GM21786 (cell line): ENCODE data around the gene NEK1.
"Not testable (repeated sequence)": the region's sequence is repeated elsewhere in the genome, so short reads cannot be mapped to it uniquely, and the experiment has no call there.

ENCODE experiments used
- ATAC-seq: cut with Tn5 transposase; IDR thresholded peaks from one replicate; pipeline ENCODE4 v1.9.1; 2021; ENCODE audit not compliant: unreplicated experiment

Gene NEK1

GRCh38 chr4:169604131-169604900 lies 8.1 kb downstream of the NEK1 start:
- ATAC-seq = peak; percentile 86

- ATAC-seq = no peak
Measured at GRCh38 chr4:169603312-169603711, 9.1 kb downstream of the NEK1 start.

- ATAC-seq = no peak
Measured at GRCh38 chr4:169601016-169601771, 11.2 kb downstream of the NEK1 start.

DNA sequence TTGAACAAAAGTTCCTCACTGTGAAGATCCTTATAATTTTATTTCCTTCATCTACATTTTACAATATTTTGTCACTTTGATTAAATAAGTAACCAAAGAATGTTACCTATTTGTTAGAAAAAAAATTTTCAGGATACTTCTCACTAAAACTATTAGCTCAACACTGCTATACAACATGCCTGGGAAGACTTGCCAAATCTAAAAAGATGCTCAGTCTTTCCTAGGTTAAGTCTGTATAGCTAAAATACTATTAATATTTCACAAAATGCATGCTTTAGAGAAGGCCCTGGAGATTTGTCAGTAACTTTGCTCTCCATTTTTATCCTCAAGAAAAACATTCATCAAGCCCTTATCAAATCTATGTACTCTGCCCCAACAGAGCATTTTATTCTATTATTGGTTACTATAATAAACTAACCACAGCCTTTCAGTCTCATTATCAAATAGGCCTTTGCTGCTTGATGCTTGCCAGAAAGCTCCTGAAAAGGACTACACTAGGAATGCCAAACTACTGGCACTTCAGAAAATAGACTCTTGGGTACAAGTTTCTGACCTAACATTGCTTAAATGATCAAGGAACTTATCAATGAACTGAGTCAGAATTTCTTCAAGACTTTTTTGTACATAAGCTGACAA lies 17.7 kb downstream of the NEK1 start:
- ATAC-seq = no peak

- no peak for ATAC-seq
Measured at GRCh38 chr4:169593050-169593560, 19.3 kb downstream of the NEK1 start.

DNA sequence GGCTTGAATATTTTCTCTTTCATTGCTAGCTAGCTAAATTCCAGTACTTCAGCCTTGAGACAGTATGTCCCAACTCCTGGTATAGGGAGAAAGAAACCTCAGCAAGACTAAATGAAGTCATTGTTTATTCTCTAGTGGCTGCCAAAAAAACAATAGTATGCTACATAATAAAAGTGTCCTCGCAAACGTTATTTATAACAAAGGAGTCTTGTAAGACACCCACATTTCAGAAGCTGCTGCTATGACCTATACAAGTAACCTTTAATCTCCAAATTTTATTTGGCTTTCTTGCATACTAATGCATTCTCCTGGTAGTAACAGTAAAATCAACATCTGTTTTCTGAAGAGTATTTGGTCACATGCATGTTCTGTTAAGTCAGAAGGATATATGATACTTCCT lies 28.8 kb downstream of the NEK1 start:
- no peak for ATAC-seq

DNA sequence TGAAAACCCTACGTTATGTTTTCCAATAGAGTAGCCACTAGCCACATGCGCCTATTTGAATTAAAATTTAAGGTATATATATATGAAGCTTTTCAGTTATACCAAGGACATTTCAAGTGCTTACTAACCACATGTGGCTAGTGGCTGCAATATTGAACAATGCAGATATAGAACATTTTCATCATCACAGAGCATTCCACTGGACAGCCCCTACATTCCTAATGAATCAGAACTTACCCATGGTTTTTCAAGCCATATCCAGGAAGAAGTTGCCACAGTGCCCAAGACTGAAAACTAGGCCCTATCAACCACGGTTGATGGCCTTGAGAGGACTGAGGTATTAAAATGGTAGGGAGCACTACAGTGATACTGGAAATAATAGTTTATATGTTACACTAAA lies 29.7 kb downstream of the NEK1 start:
- no peak for ATAC-seq

GRCh38 chr4:169582203-169582602 lies 30.2 kb downstream of the NEK1 start:
- peak; percentile 98 for ATAC-seq

GRCh38 chr4:169573889-169574288 lies 38.5 kb downstream of the NEK1 start:
- ATAC-seq = no peak

DNA sequence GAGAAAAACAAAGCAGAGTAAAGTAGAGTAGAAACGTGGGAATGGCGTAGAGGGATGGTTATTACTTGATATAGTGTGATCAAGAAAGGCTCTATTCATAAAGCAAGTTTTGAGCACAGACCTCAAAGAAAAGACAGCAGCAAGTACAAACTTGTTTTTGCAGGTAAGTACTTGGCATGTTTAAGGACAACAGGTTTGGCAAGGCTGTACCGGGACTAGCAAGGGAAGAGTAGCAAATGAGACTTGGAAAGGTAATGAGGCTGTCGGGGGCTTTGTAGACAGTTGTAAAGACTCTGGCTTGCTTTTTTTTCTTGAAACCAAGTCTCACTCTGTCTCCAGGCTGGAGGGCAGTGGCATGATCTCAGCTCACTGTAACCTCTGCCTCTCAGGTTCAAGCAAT lies 40.9 kb downstream of the NEK1 start:
- ATAC-seq = no peak

DNA sequence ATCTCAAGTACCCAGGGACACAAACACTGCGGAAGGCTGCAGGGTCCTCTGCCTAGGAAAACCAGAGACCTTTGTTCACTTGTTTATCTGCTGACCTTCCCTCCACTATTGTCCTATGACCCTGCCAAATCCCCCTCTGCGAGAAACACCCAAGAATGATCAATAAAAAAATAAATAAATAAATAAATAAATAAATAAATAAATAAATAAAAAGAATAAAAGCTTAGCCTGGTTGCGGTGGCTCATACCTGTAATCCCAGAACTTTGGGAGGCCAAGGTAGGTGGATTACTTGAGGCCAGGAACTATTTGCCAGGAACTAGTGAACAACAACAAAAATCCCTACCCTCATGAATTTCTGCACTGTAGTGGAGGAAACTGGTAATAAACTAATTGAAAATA lies 41.4 kb downstream of the NEK1 start:
- ATAC-seq = not testable (repeated sequence)

DNA sequence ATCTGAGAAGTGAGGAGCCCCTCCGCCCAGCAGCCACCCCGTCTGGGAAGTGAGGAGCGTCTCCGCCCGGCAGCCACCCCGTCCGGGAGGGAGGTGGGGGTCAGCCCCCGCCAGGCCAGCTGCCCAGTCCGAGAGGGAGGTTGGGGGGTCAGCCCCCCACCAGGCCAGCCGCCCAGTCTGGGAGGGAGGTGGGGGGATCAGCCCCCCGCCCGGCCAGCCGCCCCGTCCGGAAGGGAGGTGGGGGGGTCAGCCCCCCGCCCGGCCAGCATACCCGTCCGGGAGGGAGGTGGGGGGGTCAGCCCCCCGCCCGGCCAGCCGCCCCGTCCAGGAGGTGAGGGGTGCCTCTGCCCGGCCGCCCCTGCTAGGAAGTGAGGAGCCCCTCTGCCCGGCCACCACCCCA lies 42.1 kb downstream of the NEK1 start:
- ATAC-seq = not testable (repeated sequence)

GRCh38 chr4:169569188-169569587 lies 43.2 kb downstream of the NEK1 start:
- not testable (repeated sequence) for ATAC-seq

DNA sequence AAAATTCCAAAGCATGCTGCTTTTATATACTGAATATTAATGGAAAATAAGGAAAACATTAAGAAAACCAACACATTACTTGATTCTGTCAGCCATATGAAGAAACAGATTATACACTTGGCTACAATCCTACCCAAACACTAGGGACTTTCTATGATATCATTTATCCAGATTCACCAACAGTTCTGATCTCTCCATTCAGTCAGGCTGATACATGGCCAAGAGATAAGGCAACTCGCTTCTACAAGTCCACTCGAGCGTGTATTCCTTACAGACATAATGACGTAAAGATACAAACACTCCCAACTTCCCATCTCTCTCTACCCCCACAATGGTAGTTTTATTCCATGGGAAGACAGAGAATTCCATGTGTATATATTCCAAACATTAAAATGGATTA lies 44.5 kb downstream of the NEK1 start:
- ATAC-seq = no peak

GRCh38 chr4:169566021-169566818 lies 46.2 kb downstream of the NEK1 start:
- peak; percentile 89 for ATAC-seq

- ATAC-seq = no peak
Measured at GRCh38 chr4:169565606-169566005, 46.8 kb downstream of the NEK1 start.

DNA sequence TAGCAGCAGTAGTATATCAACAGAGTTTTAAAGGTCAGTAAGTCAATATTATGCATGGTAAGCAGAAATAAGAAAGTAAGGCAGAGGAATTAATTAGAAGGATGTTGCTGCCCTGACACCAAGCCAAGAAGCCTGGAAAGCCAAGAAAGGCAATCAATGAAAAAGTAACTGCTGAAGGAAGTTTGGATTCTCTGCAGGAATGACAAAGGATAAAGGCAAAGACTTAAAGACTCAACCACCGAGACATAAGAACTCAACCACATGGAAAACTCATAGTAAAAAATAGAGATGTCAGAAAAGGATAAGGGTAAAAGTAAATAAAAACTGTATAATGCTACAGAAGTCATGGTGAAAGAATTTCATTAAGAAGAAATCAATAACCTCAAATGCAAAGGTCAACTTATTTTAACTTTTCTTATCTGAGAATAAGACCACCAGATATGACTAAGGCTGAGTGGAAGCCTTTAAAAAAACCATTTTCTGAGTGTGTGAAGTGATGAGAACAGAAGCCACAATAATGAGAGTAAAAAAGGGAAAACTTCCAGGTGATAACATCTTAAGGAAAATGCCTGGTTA lies 55.2 kb downstream of the NEK1 start:
- ATAC-seq = no peak

- not testable (repeated sequence) for ATAC-seq
Measured at GRCh38 chr4:169546548-169546947, 65.8 kb downstream of the NEK1 start.

DNA sequence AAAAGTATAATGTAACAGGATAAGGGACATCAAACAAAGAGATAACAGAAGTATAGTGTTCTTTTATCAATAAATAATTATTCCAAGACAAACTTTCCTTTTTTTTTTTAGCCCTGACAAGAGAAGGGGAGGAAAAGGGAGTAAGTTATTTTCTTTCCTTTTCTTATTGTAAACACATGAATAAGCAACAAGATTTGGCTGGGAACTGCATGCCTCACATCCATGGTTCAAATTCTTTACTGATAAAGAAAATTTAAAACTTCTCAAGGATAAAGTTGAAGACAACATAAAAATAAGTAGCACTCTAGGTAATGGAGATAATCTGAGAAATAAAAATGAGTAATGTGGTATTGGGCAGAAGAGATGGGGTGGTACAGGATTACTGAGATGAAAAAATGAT lies 71.6 kb downstream of the NEK1 start:
- no peak for ATAC-seq

GRCh38 chr4:169530048-169530447 lies 82.3 kb downstream of the NEK1 start:
- ATAC-seq = no peak

GRCh38 chr4:169523796-169524195 lies 88.6 kb downstream of the NEK1 start:
- no peak for ATAC-seq
